Erythroblast (primary cell): ENCODE data around the gene KRTAP5-4.

ENCODE experiments used
- GATA1 ChIP-seq: IDR thresholded peaks from 2 replicates; pipeline ENCODE4 v1.6.1; 2011; ENCODE audit warnings: low read depth, mild to moderate bottlenecking, control low read depth, low read length, moderate library complexity
- POLR2A ChIP-seq: IDR thresholded peaks from 2 replicates; pipeline ENCODE4 v1.6.1; 2011; ENCODE audit warnings: mild to moderate bottlenecking, low read length

- TF ChIP-seq POLR2A (no peak), GATA1 (no peak)
Observed at GRCh38 chr11:1636291-1636950, 14.5 kb upstream of the KRTAP5-4 start.
